HEK293T (cell line): ENCODE results near the gene TNFRSF9.
"Not testable (repeated sequence)": the region's sequence is repeated elsewhere in the genome, so short reads cannot be mapped to it uniquely, and the experiment has no call there.

Source experiments
- CTCF ChIA-PET: fragments of 350-600 bp; formaldehyde crosslinking; extraction: SDS; loops from one replicate; lab custom pipeline; 2021; ENCODE audit warnings: antibody characterized with exemption, inconsistent platforms; lab: Yijun Ruan, JAX
- POLR2A ChIA-PET: fragments of 350-600 bp; formaldehyde crosslinking; extraction: SDS; loops from one replicate; lab custom pipeline; 2020; ENCODE audit warnings: antibody characterized with exemption, inconsistent platforms; lab: Yijun Ruan, JAX
- DNase-seq: peaks from one replicate; pipeline ENCODE4 v3.0.0; 2012; ENCODE audit warnings: mixed read lengths; ENCODE audit errors: extremely low spot score
- ARNT ChIP-seq: fragments of 450-650 bp; IDR thresholded peaks from 2 replicates; pipeline ENCODE4 v1.6.1; 2017; ENCODE audit warnings: mild to moderate bottlenecking
- BHLHE40 ChIP-seq: fragments of 450-650 bp; IDR thresholded peaks from 2 replicates; pipeline ENCODE4 v1.6.1; 2016; ENCODE audit warnings: mild to moderate bottlenecking, moderate library complexity, borderline replicate concordance
- CTBP1 ChIP-seq: fragments of 450-650 bp; IDR thresholded peaks from 2 replicates; pipeline ENCODE4 v1.6.1; 2016; ENCODE audit warnings: borderline replicate concordance
- ELF4 ChIP-seq: fragments of 450-650 bp; IDR thresholded peaks from 2 replicates; pipeline ENCODE4 v1.6.1; 2017; ENCODE audit warnings: antibody characterized with exemption
- FOXA1 ChIP-seq: fragments of 450-650 bp; IDR thresholded peaks from 2 replicates; pipeline ENCODE4 v1.6.1; 2016; ENCODE audit warnings: mild to moderate bottlenecking
- FOXK2 ChIP-seq: fragments of 450-650 bp; IDR thresholded peaks from 2 replicates; pipeline ENCODE4 v1.6.1; 2016; ENCODE audit warnings: mild to moderate bottlenecking
- FOXM1 ChIP-seq: fragments of 450-650 bp; IDR thresholded peaks from 2 replicates; pipeline ENCODE4 v1.6.1; 2017; ENCODE audit warnings: mild to moderate bottlenecking, borderline replicate concordance
- HDGF ChIP-seq: fragments of 450-650 bp; IDR thresholded peaks from 2 replicates; pipeline ENCODE4 v1.6.1; 2017; ENCODE audit warnings: antibody characterized with exemption, borderline replicate concordance
- L3MBTL2 ChIP-seq: fragments of 450-650 bp; conservative IDR thresholded peaks from 2 replicates; pipeline ENCODE4 v1.6.1; 2016; ENCODE audit warnings: mild to moderate bottlenecking
- LEF1 ChIP-seq: fragments of 450-650 bp; IDR thresholded peaks from 2 replicates; pipeline ENCODE4 v1.6.1; 2017; ENCODE audit warnings: mild to moderate bottlenecking, borderline replicate concordance
- NFRKB ChIP-seq: fragments of 450-650 bp; IDR thresholded peaks from 2 replicates; pipeline ENCODE4 v1.6.1; 2016; ENCODE audit warnings: mild to moderate bottlenecking, moderate library complexity
- PKNOX1 ChIP-seq: fragments of 450-650 bp; IDR thresholded peaks from 2 replicates; pipeline ENCODE4 v1.6.1; 2016
- SP1 ChIP-seq: fragments of 450-650 bp; IDR thresholded peaks from 2 replicates; pipeline ENCODE4 v1.6.1; 2017
- SUZ12 ChIP-seq: fragments of 450-650 bp; IDR thresholded peaks from 2 replicates; pipeline ENCODE4 v1.6.1; 2016; ENCODE audit warnings: mild to moderate bottlenecking
- TARDBP ChIP-seq: fragments of 450-650 bp; IDR thresholded peaks from 2 replicates; pipeline ENCODE4 v1.6.1; 2016
- ZNF384 ChIP-seq: fragments of 450-650 bp; IDR thresholded peaks from 2 replicates; pipeline ENCODE4 v1.6.1; 2016

TNFRSF9 gene

GRCh38 chr1:7921796-7922195 is 18.8 kb downstream of the TNFRSF9 start:
- DNase-seq, result no peak
- TF ChIP-seq FOXA1, result no peak
- CTCF ChIA-PET, result no interaction called here
- POLR2A ChIA-PET, result no interaction called here

- POLR2A ChIA-PET, result no interaction called here
- no peak for DNase-seq
- CTCF ChIA-PET, result interaction anchor here (0.6 kb wide), 1 partner anchor 942 kb away, joined by 4 read pairs; no protein-coding TSS in a partner anchor
- TF ChIP-seq FOXK2 (no peak), LEF1 (no peak), SP1 (no peak), FOXA1 (no peak), ARNT (no peak), NFRKB (no peak), ELF4 (no peak), CTBP1 (no peak), PKNOX1 (no peak), TARDBP (no peak), L3MBTL2 (no peak), BHLHE40 (no peak), ZNF384 (no peak), FOXM1 (no peak), SUZ12 (no peak), HDGF (no peak)
These were observed 20.8 kb downstream of the TNFRSF9 start for GRCh38 chr1:7919880-7920279.

DNA sequence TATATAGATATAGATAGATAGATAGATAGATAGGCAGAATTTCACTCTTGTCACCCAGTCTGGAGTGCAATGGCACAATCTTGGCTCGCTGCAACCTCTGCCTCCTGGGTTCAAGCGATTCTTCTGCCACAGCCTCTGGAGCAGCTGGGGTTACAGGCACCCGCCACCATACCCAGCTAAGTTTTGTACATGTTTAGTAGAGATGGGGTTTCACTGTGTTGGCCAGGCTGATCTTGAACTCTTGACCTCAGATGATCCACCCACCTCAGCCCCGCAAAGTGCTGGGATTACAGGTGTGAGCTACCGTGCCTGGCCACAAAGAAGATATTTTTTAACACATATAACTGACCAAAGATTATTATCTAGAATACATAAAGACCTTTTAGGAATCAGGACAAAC is 22.7 kb downstream of the TNFRSF9 start:
- POLR2A ChIA-PET, DNase-seq, CTCF ChIA-PET: not testable (repeated sequence)

DNA sequence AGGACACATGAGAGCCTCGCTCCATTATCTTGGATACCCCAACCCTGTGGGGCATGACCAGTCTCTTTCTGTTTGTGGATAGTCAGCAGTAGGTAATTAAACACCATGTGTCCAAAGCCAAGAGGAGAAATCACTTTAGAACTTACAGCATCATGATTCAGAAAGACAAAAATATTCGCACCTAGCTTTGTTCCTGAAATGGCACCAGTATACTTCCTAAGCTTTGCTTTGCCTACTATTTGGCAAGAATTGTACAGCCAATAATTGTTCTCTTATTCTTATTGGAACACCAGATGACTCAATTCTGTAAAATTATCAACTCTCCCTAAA is 24.2 kb downstream of the TNFRSF9 start:
- DNase-seq, result no peak
- TF ChIP-seq FOXM1, result no peak
- no peak for TF ChIP-seq FOXA1
- TF ChIP-seq FOXK2, result no peak
- no peak for TF ChIP-seq SP1
- TF ChIP-seq CTBP1, result no peak
- no peak for TF ChIP-seq L3MBTL2
- no peak for TF ChIP-seq BHLHE40
- TF ChIP-seq HDGF, result no peak
- TF ChIP-seq ZNF384, result no peak
- no peak for TF ChIP-seq NFRKB
- TF ChIP-seq ELF4, result no peak
- no peak for TF ChIP-seq TARDBP
- TF ChIP-seq ARNT, result no peak
- TF ChIP-seq LEF1, result no peak
- no peak for TF ChIP-seq PKNOX1
- TF ChIP-seq SUZ12, result no peak
- ChIA-PET CTCF (no interaction called here), POLR2A (no interaction called here)

DNA sequence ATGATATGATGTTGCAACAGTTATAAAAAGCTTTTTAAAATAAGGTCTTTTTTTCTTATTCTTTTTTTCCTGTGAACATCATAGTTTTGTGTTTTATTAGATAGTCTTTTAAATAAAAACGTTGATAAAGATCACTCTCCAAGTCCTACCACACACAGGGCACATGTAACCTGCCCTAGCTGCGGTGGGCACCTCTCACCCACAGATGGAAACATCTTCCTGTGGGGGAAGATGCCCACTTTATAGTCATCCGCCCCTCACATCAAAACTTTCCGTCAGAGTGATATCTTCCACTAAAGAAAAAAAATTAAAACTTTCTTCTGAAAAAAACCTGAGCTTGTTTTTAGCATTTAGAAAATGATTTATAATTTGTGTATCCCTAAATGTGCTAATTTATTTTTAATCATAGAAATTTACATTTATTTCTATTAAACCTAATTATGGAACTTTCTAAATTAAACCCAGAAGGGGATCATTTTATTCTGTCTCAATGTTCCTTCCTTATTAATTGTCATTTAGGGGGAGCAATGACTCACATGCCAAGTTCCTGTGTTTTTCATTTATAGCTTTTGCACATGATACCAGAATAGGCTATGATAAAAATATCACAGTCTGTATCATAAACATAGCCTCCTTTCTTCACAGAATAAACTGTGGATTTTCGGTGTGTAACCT is 24.7 kb downstream of the TNFRSF9 start:
- TF ChIP-seq CTBP1 (no peak), FOXA1 (no peak), ZNF384 (no peak)
- ChIA-PET POLR2A (no interaction called here), CTCF (no interaction called here)
- no peak for DNase-seq

DNA sequence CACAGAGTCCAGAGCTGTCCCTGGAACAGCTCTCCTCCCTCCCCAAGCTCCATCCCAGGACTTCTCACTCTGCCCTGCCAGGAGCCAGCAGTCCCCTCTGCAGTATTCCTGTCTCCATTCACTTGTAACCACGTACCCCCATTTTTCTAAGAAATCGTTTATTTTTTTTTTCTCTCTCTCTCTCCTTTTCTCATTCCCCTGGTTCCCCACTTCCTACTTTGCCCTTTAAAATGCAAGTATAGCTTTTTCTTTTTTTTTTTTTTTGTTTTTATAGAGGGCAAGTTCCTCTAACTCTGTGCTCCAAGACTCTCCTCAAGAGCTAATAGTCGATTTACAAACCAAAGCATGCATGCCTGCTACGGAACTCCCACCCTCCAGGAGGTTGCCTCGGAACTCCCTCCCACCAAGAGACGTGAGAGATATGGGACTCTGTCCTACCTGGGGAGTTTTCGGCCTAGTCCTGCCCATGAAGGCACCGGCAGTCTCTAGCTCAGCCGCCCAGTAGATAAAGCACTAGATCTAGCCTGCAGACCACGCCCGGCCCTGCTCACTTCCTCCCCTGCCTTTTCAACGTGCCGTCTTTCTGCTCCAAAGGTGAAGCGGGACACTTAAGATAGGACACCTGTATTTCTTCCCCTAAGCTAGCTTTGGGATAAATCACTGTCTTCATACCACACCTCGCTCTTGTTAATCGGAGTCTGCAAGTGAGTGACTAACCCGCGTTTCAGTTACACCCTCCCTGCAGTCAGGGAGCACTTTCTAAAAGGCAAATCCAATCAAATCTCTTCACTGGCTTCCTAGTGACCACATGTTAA is 27.7 kb downstream of the TNFRSF9 start:
- no peak for DNase-seq
- ChIA-PET POLR2A (no interaction called here), CTCF (interaction anchor here (0.7 kb wide), 1 partner anchor 245 kb away, joined by 3 read pairs; no protein-coding TSS in a partner anchor)
- no peak for TF ChIP-seq ELF4
- TF ChIP-seq CTBP1, result no peak
- no peak for TF ChIP-seq PKNOX1
- TF ChIP-seq HDGF, result no peak
- TF ChIP-seq ARNT, result no peak
- TF ChIP-seq FOXK2, result no peak
- TF ChIP-seq FOXA1, result no peak
- no peak for TF ChIP-seq ZNF384
- TF ChIP-seq L3MBTL2, result no peak
- no peak for TF ChIP-seq LEF1
- no peak for TF ChIP-seq NFRKB
- TF ChIP-seq TARDBP, result no peak

- CTCF ChIA-PET, result interaction anchor here (0.7 kb wide), 1 partner anchor 244 kb away, joined by 3 read pairs; no protein-coding TSS in a partner anchor
- DNase-seq, result no peak
- POLR2A ChIA-PET, result no interaction called here
- no peak for TF ChIP-seq FOXA1
- TF ChIP-seq ELF4, result no peak
- TF ChIP-seq BHLHE40, result no peak
- no peak for TF ChIP-seq TARDBP
- TF ChIP-seq CTBP1, result no peak
- TF ChIP-seq ZNF384, result no peak
- no peak for TF ChIP-seq LEF1
- no peak for TF ChIP-seq SP1
- no peak for TF ChIP-seq HDGF
- TF ChIP-seq L3MBTL2, result no peak
- no peak for TF ChIP-seq SUZ12
- TF ChIP-seq FOXM1, result no peak
- no peak for TF ChIP-seq FOXK2
- TF ChIP-seq ARNT, result no peak
- no peak for TF ChIP-seq NFRKB
- no peak for TF ChIP-seq PKNOX1
These were observed 28.5 kb downstream of the TNFRSF9 start for GRCh38 chr1:7912145-7912544.
